Effector memory CD4-positive, alpha-beta T cell (primary cell): ENCODE results near the gene TREX2.

Experiments used
- DNase-seq, 3 donors: peaks; one replicate each; pipeline ENCODE4 v3.0.0-alpha.2; 2020
- H3K27ac ChIP-seq: 2 replicates; pipeline ENCODE4 v1.7.0; 2013; ENCODE audit warnings: mild to moderate bottlenecking, low read length, moderate library complexity; ENCODE audit not compliant: insufficient read depth, poor library complexity, severe bottlenecking
- H3K27me3 ChIP-seq: replicated peaks from 2 replicates; pipeline ENCODE4 v1.7.0; 2013; ENCODE audit warnings: mild to moderate bottlenecking, low read length; ENCODE audit not compliant: insufficient read depth, control insufficient read depth, poor library complexity, severe bottlenecking
- H3K36me3 ChIP-seq: 2 replicates; pipeline ENCODE4 v1.7.0; 2013; ENCODE audit warnings: mild to moderate bottlenecking, low read length, moderate library complexity; ENCODE audit not compliant: control insufficient read depth, insufficient read depth
- H3K4me1 ChIP-seq: 2 replicates; pipeline ENCODE4 v1.7.0; 2013; ENCODE audit warnings: low read length, mild to moderate bottlenecking; ENCODE audit not compliant: control insufficient read depth, insufficient read depth, poor library complexity, severe bottlenecking
- H3K4me3 ChIP-seq: 2 replicates; pipeline ENCODE4 v1.7.0; 2013; ENCODE audit warnings: low read length, low read depth, mild to moderate bottlenecking; ENCODE audit not compliant: insufficient read depth, poor library complexity, severe bottlenecking
- H3K9me3 ChIP-seq: 2 replicates; pipeline ENCODE4 v1.7.0; 2013; ENCODE audit warnings: mild to moderate bottlenecking, low read length, moderate library complexity; ENCODE audit not compliant: control insufficient read depth

Gene TREX2

DNA sequence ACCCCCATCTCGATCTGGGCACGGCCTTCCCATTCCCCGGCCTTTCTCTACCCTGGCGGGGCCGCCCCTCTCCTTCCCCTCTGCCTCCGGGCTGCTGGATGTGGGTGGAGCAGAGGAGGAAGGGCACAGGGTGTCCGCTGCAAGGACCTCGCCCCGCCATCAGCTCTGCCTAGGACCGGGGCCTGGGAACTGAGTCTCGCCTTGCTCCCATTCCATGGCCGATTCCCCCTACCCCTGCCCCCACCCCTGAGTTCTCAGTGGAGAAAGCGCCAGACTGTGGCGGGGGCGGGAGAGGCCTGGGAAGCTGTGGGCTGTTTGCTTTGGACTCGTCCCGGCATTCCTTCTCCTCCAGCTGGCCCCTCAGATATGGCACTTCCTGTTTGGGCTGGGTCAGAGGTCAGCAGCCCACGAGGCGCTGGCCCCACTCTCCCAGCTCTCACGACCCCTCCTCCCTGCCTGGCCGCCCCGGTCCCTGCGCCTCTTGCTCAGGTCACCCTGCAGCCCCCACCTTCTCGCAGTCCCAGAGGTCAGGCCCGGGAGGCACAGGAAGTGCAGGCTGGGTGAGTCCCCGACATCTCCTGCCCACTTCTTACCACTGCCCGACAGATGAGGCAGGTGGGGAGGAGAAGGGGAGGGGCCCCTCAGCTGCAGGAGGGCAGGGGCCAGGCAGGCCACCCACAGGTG lies 42.5 kb upstream of the TREX2 start:
- H3K36me3 ChIP-seq, result no peaks in the 10 kb centered on the region
- no peak overlapping the region for H3K27ac ChIP-seq
- H3K27me3 ChIP-seq, result no peaks in the 10 kb centered on the region
- H3K9me3 ChIP-seq, result no peaks in the 10 kb centered on the region
- no peaks in the 10 kb centered on the region for H3K4me1 ChIP-seq
- DNase-seq, result no peak
- H3K4me3 ChIP-seq, result no peak overlapping the region

DNA sequence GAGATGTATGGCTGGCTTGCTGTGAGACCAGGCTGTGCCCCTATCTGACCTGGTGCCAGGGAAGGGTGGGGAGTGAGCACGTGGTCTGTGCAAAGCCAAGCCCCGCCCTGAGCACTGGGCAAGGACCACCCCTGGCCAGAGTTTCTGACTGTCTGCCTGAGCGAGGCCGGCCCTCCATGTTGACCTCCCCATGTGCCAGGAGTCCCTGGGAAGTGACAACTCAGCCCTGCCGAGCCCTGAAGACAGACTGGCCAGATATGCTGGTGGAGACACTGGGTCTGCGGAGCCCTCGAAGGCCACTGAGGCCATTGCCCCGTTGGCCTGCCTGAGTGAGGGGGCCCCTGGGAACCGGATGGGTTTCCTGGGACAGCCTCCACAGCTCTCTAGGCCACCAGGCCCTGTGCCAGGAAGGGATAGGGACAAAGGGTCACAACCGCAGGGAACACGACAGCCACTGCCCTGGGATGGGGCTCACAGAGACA lies 41.8 kb upstream of the TREX2 start:
- Histone ChIP-seq H3K27me3 (no peaks in the 10 kb centered on the region), H3K36me3 (no peaks in the 10 kb centered on the region), H3K4me1 (no peaks in the 10 kb centered on the region), H3K9me3 (no peaks in the 10 kb centered on the region), H3K4me3 (no peak overlapping the region), H3K27ac (no peak overlapping the region)
- DNase-seq, result no peak

DNA sequence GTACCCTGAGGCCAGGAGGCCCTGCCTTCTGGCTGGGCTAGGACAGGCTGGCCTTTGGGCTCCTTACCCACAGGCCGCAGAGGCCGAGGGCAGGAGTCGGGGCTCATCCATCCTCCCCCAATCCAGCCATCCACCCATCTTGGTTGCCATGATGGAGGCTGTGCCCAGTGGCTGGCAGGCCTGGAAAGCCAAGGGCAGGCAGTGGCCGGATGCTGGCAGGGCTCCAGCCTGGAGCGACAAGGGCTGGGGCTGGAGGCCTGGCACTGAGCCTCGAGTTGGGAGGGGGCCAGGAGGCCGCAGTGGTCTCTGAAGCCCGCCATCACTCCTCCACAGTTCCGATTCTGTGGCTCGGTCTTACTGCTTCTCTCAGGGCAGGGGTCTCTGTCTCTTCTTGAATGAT lies 40.3 kb upstream of the TREX2 start:
- H3K4me1 ChIP-seq, result no peaks in the 10 kb centered on the region
- no peak overlapping the region for H3K27ac ChIP-seq
- no peaks in the 10 kb centered on the region for H3K9me3 ChIP-seq
- no peaks in the 10 kb centered on the region for H3K27me3 ChIP-seq
- no peak for DNase-seq
- H3K36me3 ChIP-seq, result no peaks in the 10 kb centered on the region
- no peak overlapping the region for H3K4me3 ChIP-seq

DNA sequence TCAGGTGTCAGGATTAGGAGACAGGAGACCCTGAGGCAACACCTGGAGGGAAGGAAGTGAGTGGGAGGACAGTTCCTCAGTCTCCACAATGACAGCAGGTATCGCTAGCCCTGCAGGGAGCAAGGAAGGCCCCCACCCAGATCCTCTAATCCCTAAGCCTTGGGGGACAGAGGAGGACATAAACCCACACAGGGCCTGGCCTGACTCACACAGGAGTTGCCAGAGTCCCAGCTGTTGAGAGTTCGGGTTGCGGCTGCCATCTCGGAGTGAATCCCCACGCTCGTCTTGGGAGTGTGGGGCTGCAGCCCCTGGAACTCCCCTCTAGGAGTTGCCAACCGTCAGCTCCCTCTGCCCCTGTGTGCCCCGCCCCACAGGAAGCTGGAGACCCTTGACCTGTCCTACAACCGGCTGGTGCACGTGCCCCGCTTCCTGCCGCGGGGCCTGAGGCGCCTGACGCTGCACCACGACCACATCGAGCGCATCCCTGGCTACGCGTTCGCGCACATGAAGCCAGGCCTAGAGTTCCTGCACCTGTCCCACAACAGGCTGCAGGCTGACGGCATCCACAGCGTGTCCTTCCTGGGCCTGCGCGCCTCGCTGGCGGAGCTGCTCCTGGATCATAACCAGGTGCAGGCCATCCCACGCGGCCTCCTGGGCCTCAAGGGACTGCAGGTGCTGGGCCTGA lies 39.7 kb upstream of the TREX2 start:
- Histone ChIP-seq H3K4me1 (no peaks in the 10 kb centered on the region), H3K27ac (no peak overlapping the region), H3K4me3 (no peak overlapping the region), H3K36me3 (no peaks in the 10 kb centered on the region), H3K27me3 (no peaks in the 10 kb centered on the region), H3K9me3 (no peaks in the 10 kb centered on the region)
- no peak for DNase-seq

- Histone ChIP-seq H3K27me3 (no peaks in the 10 kb centered on the region), H3K27ac (no peak overlapping the region), H3K4me3 (no peak overlapping the region), H3K4me1 (no peaks in the 10 kb centered on the region), H3K36me3 (no peaks in the 10 kb centered on the region), H3K9me3 (no peaks in the 10 kb centered on the region)
- DNase-seq, result no peak
These were observed 36.6 kb upstream of the TREX2 start for GRCh38 chrX:153482376-153483015.

DNA sequence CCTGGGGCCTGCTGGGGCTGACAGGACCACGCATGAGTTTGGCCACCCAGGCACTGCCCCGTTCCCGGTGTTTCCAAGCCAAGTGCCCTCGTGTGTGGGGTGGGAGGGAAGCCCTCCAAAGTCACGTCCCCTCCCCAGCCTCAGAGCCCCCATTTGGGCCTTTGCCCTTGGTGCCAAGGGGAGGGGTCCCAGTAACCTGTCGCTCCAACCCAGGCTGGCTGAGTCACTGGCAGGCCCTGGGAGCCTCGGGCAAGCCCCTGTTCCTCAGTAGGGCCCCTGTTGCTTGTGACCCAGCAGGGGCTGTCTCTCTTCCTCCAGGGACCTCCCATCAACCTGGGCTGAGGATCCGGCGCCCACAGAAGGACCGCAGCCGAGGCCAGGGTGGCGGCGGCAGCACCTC lies 35.2 kb upstream of the TREX2 start:
- Histone ChIP-seq H3K27me3 (no peaks in the 10 kb centered on the region), H3K4me3 (no peak overlapping the region), H3K9me3 (no peaks in the 10 kb centered on the region), H3K4me1 (no peaks in the 10 kb centered on the region), H3K27ac (no peak overlapping the region), H3K36me3 (no peaks in the 10 kb centered on the region)
- DNase-seq, result no peak

- Histone ChIP-seq H3K4me3 (no peak overlapping the region), H3K9me3 (no peaks in the 10 kb centered on the region), H3K27me3 (no peaks in the 10 kb centered on the region), H3K4me1 (no peaks in the 10 kb centered on the region), H3K27ac (no peak overlapping the region), H3K36me3 (no peaks in the 10 kb centered on the region)
- no peak for DNase-seq
These were observed 32.9 kb upstream of the TREX2 start for GRCh38 chrX:153478746-153479145.

DNA sequence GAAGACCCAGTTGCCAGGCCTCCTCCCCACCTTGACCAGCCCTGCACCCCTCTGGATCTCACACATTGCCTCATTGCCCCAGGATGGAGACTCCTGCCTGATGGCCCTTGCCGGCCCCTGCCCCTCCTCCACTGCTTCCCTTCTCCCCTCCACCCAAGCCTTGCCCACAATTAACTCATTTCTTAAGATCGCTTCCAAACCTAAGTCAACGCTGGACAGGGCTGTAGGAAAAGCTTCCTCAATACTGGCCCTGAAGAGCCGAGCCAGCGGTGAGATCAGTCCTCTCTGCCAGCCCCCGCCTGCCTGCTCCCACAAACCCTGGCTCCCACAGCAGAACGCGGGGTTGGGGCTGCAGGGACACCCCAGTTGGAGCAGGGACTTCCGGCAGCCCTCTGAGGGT lies 32.0 kb upstream of the TREX2 start:
- Histone ChIP-seq H3K36me3 (no peaks in the 10 kb centered on the region), H3K4me1 (no peaks in the 10 kb centered on the region), H3K9me3 (no peaks in the 10 kb centered on the region), H3K27ac (no peak overlapping the region), H3K4me3 (no peak overlapping the region), H3K27me3 (no peaks in the 10 kb centered on the region)
- DNase-seq, result no peak

DNA sequence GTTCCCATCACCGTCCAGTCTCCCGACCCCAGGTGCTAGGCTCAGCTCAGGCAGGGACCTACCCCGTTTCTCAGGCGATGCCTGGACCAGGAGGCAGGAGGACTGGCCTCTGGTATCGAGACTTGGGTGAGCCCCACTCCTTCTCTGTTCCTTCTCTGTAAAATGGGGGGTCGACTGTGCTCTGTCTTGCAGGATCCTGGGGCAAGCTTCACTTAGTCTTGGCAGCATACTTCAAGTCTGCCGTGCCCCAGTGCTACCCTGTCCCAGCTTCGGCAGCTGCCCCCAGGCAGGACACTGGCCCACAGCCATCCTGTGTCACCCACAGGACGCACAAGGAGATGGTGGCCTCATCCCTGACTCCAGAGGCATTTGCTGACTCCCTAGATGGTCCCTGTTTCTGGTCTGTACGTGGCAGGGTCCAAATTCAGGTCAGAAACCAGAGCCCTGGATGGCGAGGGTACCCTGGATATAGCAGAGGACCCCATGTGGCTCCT lies 31.6 kb upstream of the TREX2 start:
- no peak for DNase-seq
- no peaks in the 10 kb centered on the region for H3K27me3 ChIP-seq
- no peaks in the 10 kb centered on the region for H3K36me3 ChIP-seq
- H3K9me3 ChIP-seq, result no peaks in the 10 kb centered on the region
- H3K4me1 ChIP-seq, result no peaks in the 10 kb centered on the region
- no peak overlapping the region for H3K4me3 ChIP-seq
- no peak overlapping the region for H3K27ac ChIP-seq
